Loucy (cell line): ENCODE data around the gene SPINDOC.

Source experiments
- H2AFZ ChIP-seq: fragments of 200-600 bp; sonication (generic); 2 replicates; pipeline ENCODE4 v1.6.0; 2016; ENCODE audit warnings: antibody characterized with exemption, mild to moderate bottlenecking, low read length, moderate library complexity
- H3F3A ChIP-seq: fragments of 200-600 bp; 2 replicates; pipeline ENCODE4 v1.6.0; 2016; ENCODE audit warnings: antibody characterized with exemption, low read depth, mild to moderate bottlenecking
- H3K27me3 ChIP-seq: fragments of 200-600 bp; sonication (generic); 2 replicates; pipeline ENCODE4 v1.6.1; 2014; ENCODE audit warnings: low read length, mild to moderate bottlenecking; ENCODE audit not compliant: insufficient read depth, poor library complexity, severe bottlenecking
- H3K36me3 ChIP-seq: fragments of 200-600 bp; sonication (generic); 2 replicates; pipeline ENCODE4 v1.6.1; 2016; ENCODE audit warnings: low read length; ENCODE audit not compliant: insufficient read depth
- H3K4me1 ChIP-seq: fragments of 200-600 bp; sonication (generic); 2 replicates; pipeline ENCODE4 v1.5.1; 2014; ENCODE audit warnings: low read length, mild to moderate bottlenecking; ENCODE audit not compliant: insufficient read depth, poor library complexity, severe bottlenecking
- H3K4me2 ChIP-seq: fragments of 200-600 bp; sonication (generic); 2 replicates; pipeline ENCODE4 v1.6.0; 2014; ENCODE audit warnings: antibody characterized with exemption, low read length, low read depth, mild to moderate bottlenecking; ENCODE audit not compliant: poor library complexity, severe bottlenecking
- H3K4me3 ChIP-seq: fragments of 200-600 bp; sonication (generic); 2 replicates; pipeline ENCODE4 v1.5.1; 2014; ENCODE audit warnings: low read length, mild to moderate bottlenecking, mixed read lengths; ENCODE audit not compliant: poor library complexity, severe bottlenecking
- H3K79me2 ChIP-seq: fragments of 200-600 bp; sonication (generic); 2 replicates; pipeline ENCODE4 v1.6.1; 2014; ENCODE audit warnings: low read length; ENCODE audit not compliant: insufficient read depth
- H3K9ac ChIP-seq: fragments of 200-600 bp; sonication (generic); 2 replicates; pipeline ENCODE4 v1.6.0; 2014; ENCODE audit warnings: mild to moderate bottlenecking, low read depth, low read length, moderate library complexity; ENCODE audit not compliant: poor library complexity, severe bottlenecking
- H3K9me2 ChIP-seq: fragments of 200-600 bp; sonication (generic); replicated peaks from 2 replicates; pipeline ENCODE4 v1.6.1; 2016; ENCODE audit warnings: low read depth, low read length, mixed read lengths
- H3K9me3 ChIP-seq: fragments of 200-600 bp; sonication (generic); 2 replicates; pipeline ENCODE4 v1.6.1; 2014; ENCODE audit warnings: mild to moderate bottlenecking, antibody characterized with exemption, low read length, low read depth; ENCODE audit not compliant: insufficient read depth
- H4K20me1 ChIP-seq: fragments of 200-600 bp; sonication (generic); 2 replicates; pipeline ENCODE4 v1.6.0; 2014; ENCODE audit warnings: antibody characterized with exemption, low read length, mild to moderate bottlenecking; ENCODE audit not compliant: insufficient read depth, poor library complexity, severe bottlenecking
- EZH2phosphoT487 ChIP-seq: fragments of 200-600 bp; IDR thresholded peaks from 2 replicates; pipeline ENCODE4 v1.6.1; 2018; ENCODE audit warnings: antibody characterized with exemption, mild to moderate bottlenecking, moderate library complexity, borderline replicate concordance
- TF ChIP-seq, protein P1 (sequence below): fragments of 200-600 bp; sonication (generic); conservative IDR thresholded peaks from 2 replicates; pipeline ENCODE4 v1.5.1; 2014; ENCODE audit warnings: mild to moderate bottlenecking, antibody characterized with exemption, low read length

SPINDOC gene

GRCh38 chr11:63869171-63869591 is 55.9 kb downstream of the SPINDOC start:
- Histone ChIP-seq H3K4me1 (peaks cover 69% of the 10 kb centered on the region), H4K20me1 (peaks cover 54% of the 10 kb centered on the region), H3K9me2 (no peaks in the 10 kb centered on the region), H3K79me2 (peaks cover 89% of the 10 kb centered on the region), H3K4me2 (peak overlapping the region; percentile 65), H3K27me3 (no peaks in the 10 kb centered on the region), H3K36me3 (peaks cover 3% of the 10 kb centered on the region; the same call in 1 of the 2 replicates), H3K9me3 (no peaks in the 10 kb centered on the region), H2AFZ (no peak overlapping the region), H3K4me3 (peak overlapping the region; percentile 42), H3F3A (peaks cover 8% of the 10 kb centered on the region), H3K9ac (peak overlapping the region; percentile 48)
- TF ChIP-seq, protein P1, sequence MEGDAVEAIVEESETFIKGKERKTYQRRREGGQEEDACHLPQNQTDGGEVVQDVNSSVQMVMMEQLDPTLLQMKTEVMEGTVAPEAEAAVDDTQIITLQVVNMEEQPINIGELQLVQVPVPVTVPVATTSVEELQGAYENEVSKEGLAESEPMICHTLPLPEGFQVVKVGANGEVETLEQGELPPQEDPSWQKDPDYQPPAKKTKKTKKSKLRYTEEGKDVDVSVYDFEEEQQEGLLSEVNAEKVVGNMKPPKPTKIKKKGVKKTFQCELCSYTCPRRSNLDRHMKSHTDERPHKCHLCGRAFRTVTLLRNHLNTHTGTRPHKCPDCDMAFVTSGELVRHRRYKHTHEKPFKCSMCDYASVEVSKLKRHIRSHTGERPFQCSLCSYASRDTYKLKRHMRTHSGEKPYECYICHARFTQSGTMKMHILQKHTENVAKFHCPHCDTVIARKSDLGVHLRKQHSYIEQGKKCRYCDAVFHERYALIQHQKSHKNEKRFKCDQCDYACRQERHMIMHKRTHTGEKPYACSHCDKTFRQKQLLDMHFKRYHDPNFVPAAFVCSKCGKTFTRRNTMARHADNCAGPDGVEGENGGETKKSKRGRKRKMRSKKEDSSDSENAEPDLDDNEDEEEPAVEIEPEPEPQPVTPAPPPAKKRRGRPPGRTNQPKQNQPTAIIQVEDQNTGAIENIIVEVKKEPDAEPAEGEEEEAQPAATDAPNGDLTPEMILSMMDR: no peak
- no peak for TF ChIP-seq EZH2phosphoT487

- peaks cover 89% of the 10 kb centered on the region for H3K79me2 ChIP-seq
- no peaks in the 10 kb centered on the region for H3K9me2 ChIP-seq
- H3K9ac ChIP-seq: peak overlapping the region; percentile 48
- no peaks in the 10 kb centered on the region for H3K9me3 ChIP-seq
- peaks cover 8% of the 10 kb centered on the region for H3F3A ChIP-seq
- peaks cover 6% of the 10 kb centered on the region; the same call in 1 of the 2 replicates for H3K36me3 ChIP-seq
- H3K4me2 ChIP-seq: peak overlapping the region; percentile 65
- TF ChIP-seq, protein P1: no peak
- no peak for TF ChIP-seq EZH2phosphoT487
- peak overlapping the region; percentile 42 for H3K4me3 ChIP-seq
- H3K27me3 ChIP-seq: no peaks in the 10 kb centered on the region
- peaks cover 54% of the 10 kb centered on the region for H4K20me1 ChIP-seq
- no peak overlapping the region for H2AFZ ChIP-seq
- peaks cover 69% of the 10 kb centered on the region for H3K4me1 ChIP-seq
Observed at GRCh38 chr11:63869683-63870082, 56.4 kb downstream of the SPINDOC start.

- TF ChIP-seq, protein P1: no peak
- no peak for TF ChIP-seq EZH2phosphoT487
- H3K4me1 ChIP-seq: peaks cover 64% of the 10 kb centered on the region
- H3K4me2 ChIP-seq: peak overlapping the region; percentile 65
- H2AFZ ChIP-seq: no peak overlapping the region
- peaks cover 88% of the 10 kb centered on the region for H3K79me2 ChIP-seq
- no peaks in the 10 kb centered on the region for H3K9me3 ChIP-seq
- H3K27me3 ChIP-seq: no peaks in the 10 kb centered on the region
- H3K4me3 ChIP-seq: peak overlapping the region; percentile 42
- peaks cover 8% of the 10 kb centered on the region for H3F3A ChIP-seq
- H3K9ac ChIP-seq: peak overlapping the region; percentile 25
- no peaks in the 10 kb centered on the region for H3K9me2 ChIP-seq
- H3K36me3 ChIP-seq: peaks cover 10% of the 10 kb centered on the region; the same call in 1 of the 2 replicates
- H4K20me1 ChIP-seq: peaks cover 51% of the 10 kb centered on the region
Observed at GRCh38 chr11:63870351-63871140, 57.3 kb downstream of the SPINDOC start.
